ENCODE data around the gene FAM83E. TPM values are rescaled to one million over a fixed set of nuclear protein-coding genes. Genes with fewer than 3 reads are reported as not detected.

The FAM83E gene
- total RNA-seq, 1 experiment from 2014 or later, result 8.8 TPM

DNA sequence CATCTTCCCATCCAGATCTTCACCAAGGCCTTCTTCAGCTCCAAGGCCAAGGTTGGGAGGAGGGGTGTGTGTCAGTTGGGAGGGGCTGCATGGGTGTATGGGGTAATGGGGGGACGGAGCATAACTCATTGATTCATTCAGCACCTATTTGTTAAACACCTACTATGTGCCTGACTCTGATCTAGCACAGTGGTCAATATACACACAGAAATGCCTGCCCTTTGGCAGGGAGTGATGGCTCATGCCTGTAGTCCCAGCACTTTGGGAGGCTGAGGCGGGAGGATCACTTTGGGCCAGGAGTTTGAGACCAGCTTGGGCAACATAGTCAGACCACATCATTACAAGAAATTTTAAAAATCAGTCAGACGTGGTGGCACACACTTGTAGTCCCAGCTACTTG is 27.5 kb downstream of the FAM83E start:
- H3K36me3 Mint-ChIP-seq, result no peaks in the 10 kb centered on the region
- peaks cover 30% of the 10 kb centered on the region for H3K27me3 Mint-ChIP-seq (ENCODE audit: low read depth)
- TF ChIP-seq SOX15 (CRISPR knock-in tag; IDR thresholded peaks at IDR 0.05) (no peak), CTCF (IDR thresholded peaks at IDR 0.05) (no peak), TEAD4 (CRISPR knock-in tag; IDR thresholded peaks at IDR 0.05) (no peak), NFATC4 (CRISPR knock-in tag; IDR thresholded peaks at IDR 0.05) (no peak), ZNF121 (CRISPR knock-in tag; IDR thresholded peaks at IDR 0.05) (no peak), IRF2 (CRISPR knock-in tag; IDR thresholded peaks at IDR 0.05; ENCODE audit: borderline replicate concordance, low read depth) (no peak), MYBL2 (CRISPR knock-in tag; IDR thresholded peaks at IDR 0.05) (no peak), RELA (CRISPR knock-in tag; IDR thresholded peaks at IDR 0.05; ENCODE audit: borderline replicate concordance) (no peak), KAT7 (CRISPR knock-in tag; IDR thresholded peaks at IDR 0.05; ENCODE audit: borderline replicate concordance) (no peak), GRHL2 (CRISPR knock-in tag; IDR thresholded peaks at IDR 0.05; ENCODE audit: insufficient replicate concordance, severe bottlenecking) (no peak), GTF2I (CRISPR knock-in tag; conservative IDR thresholded peaks at IDR 0.05) (no peak), NFE2L1 (CRISPR knock-in tag; IDR thresholded peaks at IDR 0.05) (no peak), USF1 (CRISPR knock-in tag; IDR thresholded peaks at IDR 0.05) (no peak), OVOL2 (CRISPR knock-in tag; IDR thresholded peaks at IDR 0.05; ENCODE audit: borderline replicate concordance) (no peak), ZNF263 (CRISPR knock-in tag; IDR thresholded peaks at IDR 0.05; ENCODE audit: low read depth) (no peak), ZNF425 (CRISPR knock-in tag; conservative IDR thresholded peaks at IDR 0.05) (no peak), JAZF1 (CRISPR knock-in tag; IDR thresholded peaks at IDR 0.05) (no peak)
- TF ChIP-seq, protein P1, sequence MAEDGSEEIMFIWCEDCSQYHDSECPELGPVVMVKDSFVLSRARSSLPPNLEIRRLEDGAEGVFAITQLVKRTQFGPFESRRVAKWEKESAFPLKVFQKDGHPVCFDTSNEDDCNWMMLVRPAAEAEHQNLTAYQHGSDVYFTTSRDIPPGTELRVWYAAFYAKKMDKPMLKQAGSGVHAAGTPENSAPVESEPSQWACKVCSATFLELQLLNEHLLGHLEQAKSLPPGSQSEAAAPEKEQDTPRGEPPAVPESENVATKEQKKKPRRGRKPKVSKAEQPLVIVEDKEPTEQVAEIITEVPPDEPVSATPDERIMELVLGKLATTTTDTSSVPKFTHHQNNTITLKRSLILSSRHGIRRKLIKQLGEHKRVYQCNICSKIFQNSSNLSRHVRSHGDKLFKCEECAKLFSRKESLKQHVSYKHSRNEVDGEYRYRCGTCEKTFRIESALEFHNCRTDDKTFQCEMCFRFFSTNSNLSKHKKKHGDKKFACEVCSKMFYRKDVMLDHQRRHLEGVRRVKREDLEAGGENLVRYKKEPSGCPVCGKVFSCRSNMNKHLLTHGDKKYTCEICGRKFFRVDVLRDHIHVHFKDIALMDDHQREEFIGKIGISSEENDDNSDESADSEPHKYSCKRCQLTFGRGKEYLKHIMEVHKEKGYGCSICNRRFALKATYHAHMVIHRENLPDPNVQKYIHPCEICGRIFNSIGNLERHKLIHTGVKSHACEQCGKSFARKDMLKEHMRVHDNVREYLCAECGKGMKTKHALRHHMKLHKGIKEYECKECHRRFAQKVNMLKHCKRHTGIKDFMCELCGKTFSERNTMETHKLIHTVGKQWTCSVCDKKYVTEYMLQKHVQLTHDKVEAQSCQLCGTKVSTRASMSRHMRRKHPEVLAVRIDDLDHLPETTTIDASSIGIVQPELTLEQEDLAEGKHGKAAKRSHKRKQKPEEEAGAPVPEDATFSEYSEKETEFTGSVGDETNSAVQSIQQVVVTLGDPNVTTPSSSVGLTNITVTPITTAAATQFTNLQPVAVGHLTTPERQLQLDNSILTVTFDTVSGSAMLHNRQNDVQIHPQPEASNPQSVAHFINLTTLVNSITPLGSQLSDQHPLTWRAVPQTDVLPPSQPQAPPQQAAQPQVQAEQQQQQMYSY (CRISPR knock-in tag; IDR thresholded peaks at IDR 0.05), result no peak
- TF ChIP-seq, protein P2, sequence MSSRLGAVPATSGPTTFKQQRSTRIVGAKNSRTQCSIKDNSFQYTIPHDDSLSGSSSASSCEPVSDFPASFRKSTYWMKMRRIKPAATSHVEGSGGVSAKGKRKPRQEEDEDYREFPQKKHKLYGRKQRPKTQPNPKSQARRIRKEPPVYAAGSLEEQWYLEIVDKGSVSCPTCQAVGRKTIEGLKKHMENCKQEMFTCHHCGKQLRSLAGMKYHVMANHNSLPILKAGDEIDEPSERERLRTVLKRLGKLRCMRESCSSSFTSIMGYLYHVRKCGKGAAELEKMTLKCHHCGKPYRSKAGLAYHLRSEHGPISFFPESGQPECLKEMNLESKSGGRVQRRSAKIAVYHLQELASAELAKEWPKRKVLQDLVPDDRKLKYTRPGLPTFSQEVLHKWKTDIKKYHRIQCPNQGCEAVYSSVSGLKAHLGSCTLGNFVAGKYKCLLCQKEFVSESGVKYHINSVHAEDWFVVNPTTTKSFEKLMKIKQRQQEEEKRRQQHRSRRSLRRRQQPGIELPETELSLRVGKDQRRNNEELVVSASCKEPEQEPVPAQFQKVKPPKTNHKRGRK (CRISPR knock-in tag; IDR thresholded peaks at IDR 0.05; ENCODE audit: borderline replicate concordance), result no peak
- TF ChIP-seq, protein P3, sequence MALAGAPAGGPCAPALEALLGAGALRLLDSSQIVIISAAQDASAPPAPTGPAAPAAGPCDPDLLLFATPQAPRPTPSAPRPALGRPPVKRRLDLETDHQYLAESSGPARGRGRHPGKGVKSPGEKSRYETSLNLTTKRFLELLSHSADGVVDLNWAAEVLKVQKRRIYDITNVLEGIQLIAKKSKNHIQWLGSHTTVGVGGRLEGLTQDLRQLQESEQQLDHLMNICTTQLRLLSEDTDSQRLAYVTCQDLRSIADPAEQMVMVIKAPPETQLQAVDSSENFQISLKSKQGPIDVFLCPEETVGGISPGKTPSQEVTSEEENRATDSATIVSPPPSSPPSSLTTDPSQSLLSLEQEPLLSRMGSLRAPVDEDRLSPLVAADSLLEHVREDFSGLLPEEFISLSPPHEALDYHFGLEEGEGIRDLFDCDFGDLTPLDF (CRISPR knock-in tag; IDR thresholded peaks at IDR 0.05), result no peak
- peaks cover 12% of the 10 kb centered on the region for H3K4me1 Mint-ChIP-seq
- ATAC-seq (no peak), DNase-seq (ENCODE audit: low spot score) (no peak)
- CTCF ChIA-PET, result interaction anchor here (0.6 to 10.1 kb wide), 9 partner anchors 22 to 693 kb away, joined by 3 to 297 read pairs (median 6); partner anchors contain the start of genes LMTK3, SYNGR4 and TMEM143
- POLR2A ChIA-PET, result interaction anchor here (0.7 kb wide), 1 partner anchor 96 kb away, joined by 4 read pairs; no protein-coding TSS in a partner anchor
- no peaks in the 10 kb centered on the region for H3K9me3 Mint-ChIP-seq
- no peak overlapping the region for H3K4me3 Mint-ChIP-seq
- no peak overlapping the region for H3K27ac Mint-ChIP-seq
